HepG2 (cell line): ENCODE measurements around the gene ZCCHC8. TPM values are rescaled to one million over a fixed set of nuclear protein-coding genes. Genes with fewer than 3 reads are reported as not detected.

ENCODE experiments used
- GATA4 ChIP-seq: sonication (generic); IDR thresholded peaks from 2 replicates; pipeline ENCODE4 v1.6.1; 2016; ENCODE audit warnings: antibody characterized with exemption, low read depth, borderline replicate concordance
- HCFC1 ChIP-seq: fragments of 150-350 bp; IDR thresholded peaks from 2 replicates; pipeline ENCODE4 v1.6.1; 2014; ENCODE audit warnings: low read depth, low read length
- MXD4 ChIP-seq: IDR thresholded peaks from 2 replicates; pipeline ENCODE4 v1.6.1; 2016; ENCODE audit warnings: mild to moderate bottlenecking, missing biosample characterization, missing genetic modification reagents
- PCBP2 ChIP-seq: fragments of 200-400 bp; formaldehyde crosslinking; optimal IDR thresholded peaks from 2 replicates; pipeline ENCODE3; 2018; ENCODE audit warnings: low read length, low read depth; ENCODE audit not compliant: poor library complexity, severe bottlenecking
- POLR2A ChIP-seq, 2 experiments: IDR thresholded peaks; 2 replicates each; pipeline ENCODE4 v1.6.1; 2011; ENCODE audit warnings: low read depth in 2 of 2, low read length in 2 of 2, mild to moderate bottlenecking in 1 of 2, moderate library complexity in 1 of 2; ENCODE audit not compliant: insufficient read depth in 1 of 2
- POLR2AphosphoS2 ChIP-seq: IDR thresholded peaks from 2 replicates; pipeline ENCODE4 v1.6.1; 2011; ENCODE audit warnings: low read depth, low read length, improper control_type of control experiment
- POLR2G ChIP-seq: fragments of 200-400 bp; formaldehyde crosslinking; IDR thresholded peaks from 2 replicates; pipeline ENCODE4 v1.6.1; 2018; ENCODE audit warnings: mild to moderate bottlenecking, low read depth, low read length, moderate library complexity
- SNAI1 ChIP-seq: sonication (generic); formaldehyde crosslinking; IDR thresholded peaks from 2 replicates; pipeline ENCODE4 v1.5.0; 2020; ENCODE audit warnings: mild to moderate bottlenecking, missing genetic modification reagents, borderline replicate concordance
- SPEN ChIP-seq: sonication (generic); formaldehyde crosslinking; IDR thresholded peaks from 2 replicates; pipeline ENCODE4 v1.5.1; 2020; ENCODE audit warnings: low read depth, mild to moderate bottlenecking, missing genetic modification reagents
- TMF1 ChIP-seq: sonication (generic); formaldehyde crosslinking; IDR thresholded peaks from 2 replicates; pipeline ENCODE4 v1.8.1; 2022; ENCODE audit warnings: low read depth, missing genetic modification reagents
- ZNF121 ChIP-seq: sonication (generic); formaldehyde crosslinking; IDR thresholded peaks from 2 replicates; pipeline ENCODE4 v1.5.0; 2020; ENCODE audit warnings: mild to moderate bottlenecking, missing genetic modification reagents
- ZNF234 ChIP-seq: sonication (generic); formaldehyde crosslinking; conservative IDR thresholded peaks from 2 replicates; pipeline ENCODE4 v1.5.1; 2020; ENCODE audit warnings: mild to moderate bottlenecking, missing genetic modification reagents
- ZNF263 ChIP-seq: sonication (generic); formaldehyde crosslinking; IDR thresholded peaks from 2 replicates; pipeline ENCODE4 v1.4.0; 2020; ENCODE audit warnings: missing genetic modification reagents
- ZNF7 ChIP-seq: IDR thresholded peaks from 2 replicates; pipeline ENCODE4 v1.6.1; 2016; ENCODE audit warnings: missing biosample characterization, missing genetic modification reagents
- polyA plus RNA-seq, 8 experiments: library from polyadenylated mRNA; depleted of rRNA in 3 of 8; stranded (reverse) in 7 of 8; unstranded in 1 of 8; fragments of >200 nt; fragmentation: Illumina TruSeq in 4 of 8; extraction: Trizol in 4 of 8; gene quantifications; 2 replicates each; pipeline versions ENCODE4 v1.2.1 to v1.2.3, GENCODE V29; 2011 to 2016; ENCODE audit warnings: low read depth in 4 of 8, missing spikeins in 1 of 8, mixed read lengths in 1 of 8; ENCODE audit not compliant: insufficient read depth in 1 of 8
- total RNA-seq, 5 experiments: library from RNA; depleted of rRNA; stranded (reverse); fragments of >200 nt; fragmentation: Illumina TruSeq; extraction: Trizol; gene quantifications; 2 replicates each; pipeline ENCODE4 v1.2.3, GENCODE V29; 2016; ENCODE audit warnings: low read depth in 1 of 5
- TF ChIP-seq, protein P1 (sequence below): sonication (generic); formaldehyde crosslinking; IDR thresholded peaks from 2 replicates; pipeline ENCODE4 v1.4.0; 2020; ENCODE audit warnings: missing genetic modification reagents
- TF ChIP-seq, protein P2 (sequence below): IDR thresholded peaks from 2 replicates; pipeline ENCODE4 v1.6.1; 2016; ENCODE audit warnings: low read depth, borderline replicate concordance
- TF ChIP-seq, protein P3 (sequence below): sonication (generic); formaldehyde crosslinking; IDR thresholded peaks from 2 replicates; pipeline ENCODE4 v1.4.0; 2020; ENCODE audit warnings: missing genetic modification reagents
- TF ChIP-seq, protein P4 (sequence below): sonication (generic); formaldehyde crosslinking; IDR thresholded peaks from 2 replicates; pipeline ENCODE4 v1.8.0; 2022; ENCODE audit warnings: missing genetic modification reagents, mild to moderate bottlenecking, borderline replicate concordance
- TF ChIP-seq, protein P5 (sequence below): sonication (generic); formaldehyde crosslinking; IDR thresholded peaks from 2 replicates; pipeline ENCODE4 v1.9.0; 2022; ENCODE audit warnings: missing genetic modification reagents, mild to moderate bottlenecking, borderline replicate concordance
- TF ChIP-seq, protein P6 (sequence below): fragments of 450-650 bp; IDR thresholded peaks from 2 replicates; pipeline ENCODE4 v1.6.1; 2017
- TF ChIP-seq, protein P7 (sequence below): sonication (generic); formaldehyde crosslinking; IDR thresholded peaks from 2 replicates; pipeline ENCODE4 v1.4.0; 2020; ENCODE audit warnings: mild to moderate bottlenecking, missing genetic modification reagents, borderline replicate concordance

Gene ZCCHC8
- total and polyA plus RNA-seq, 2 of the 13 experiments (the other 11 are each of a cell fraction or from before 2014, with no cell fraction given) = 18.6 to 20.9 TPM

DNA sequence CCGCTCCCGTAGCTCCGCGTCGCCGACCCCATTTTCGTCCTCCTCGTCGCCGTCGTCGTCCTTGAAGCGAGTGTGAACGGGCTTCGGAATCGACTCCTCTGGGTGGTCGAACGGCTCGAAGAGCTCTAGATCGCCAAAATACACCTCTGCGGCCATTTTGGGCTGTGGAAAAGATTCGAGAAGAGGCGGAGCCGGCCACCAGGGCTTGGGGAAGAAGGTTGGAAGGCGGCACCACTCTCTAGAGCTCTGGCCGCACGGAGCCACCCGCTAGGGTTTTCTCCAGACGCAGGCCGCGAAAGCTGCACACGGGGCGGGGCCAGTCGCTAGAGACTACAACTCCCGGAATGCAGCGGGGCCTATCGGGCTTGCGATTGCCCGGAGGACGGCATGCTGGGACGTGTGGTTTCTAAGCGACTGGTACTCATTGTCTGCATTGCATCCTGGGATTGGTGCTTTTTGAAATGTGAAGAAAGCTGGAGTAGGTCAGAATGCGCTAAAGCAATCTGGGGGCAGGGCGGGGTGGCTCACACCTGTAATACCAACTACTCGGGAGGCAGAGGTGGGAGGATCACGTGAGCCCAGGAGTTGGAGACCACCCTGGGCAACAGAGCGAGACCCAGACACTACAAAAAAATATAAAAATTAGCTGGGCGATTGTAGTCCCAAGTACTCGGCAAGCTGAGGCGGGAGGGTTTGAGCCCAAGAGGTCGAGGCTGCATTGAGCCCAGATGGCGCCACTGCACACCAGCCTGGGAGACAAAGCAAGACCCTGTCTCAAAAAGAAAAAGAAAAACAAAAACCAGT, at the start of gene ZCCHC8 (continued):
- TF ChIP-seq HCFC1 (peak; percentile 96), POLR2A (IDR thresholded peaks at IDR 0.05; ENCODE audit: insufficient read depth in 1 of 2, low read depth in 2 of 2, low read length in 2 of 2) (peak; percentile 78 to 92), POLR2AphosphoS2 (no peak), SPEN (CRISPR knock-in tag) (peak; percentile 13; the same call in 1 of the 2 replicates), GATA4 (peak; percentile 39; the same call in 1 of the 2 replicates), ZNF263 (CRISPR knock-in tag) (0 out of 2 replicates have a peak, but pooled peaks have one; percentile 7), ZNF7 (no peak), ZNF121 (CRISPR knock-in tag) (no peak), PCBP2 (no peak), ZNF234 (no peak), POLR2G (peak; percentile 97), MXD4 (CRISPR knock-in tag) (no peak; the same call in 1 of the 2 replicates), SNAI1 (CRISPR knock-in tag) (no peak), TMF1 (CRISPR knock-in tag) (peak; percentile 85; the same call in 1 of the 2 replicates)
- TF ChIP-seq, protein P1, sequence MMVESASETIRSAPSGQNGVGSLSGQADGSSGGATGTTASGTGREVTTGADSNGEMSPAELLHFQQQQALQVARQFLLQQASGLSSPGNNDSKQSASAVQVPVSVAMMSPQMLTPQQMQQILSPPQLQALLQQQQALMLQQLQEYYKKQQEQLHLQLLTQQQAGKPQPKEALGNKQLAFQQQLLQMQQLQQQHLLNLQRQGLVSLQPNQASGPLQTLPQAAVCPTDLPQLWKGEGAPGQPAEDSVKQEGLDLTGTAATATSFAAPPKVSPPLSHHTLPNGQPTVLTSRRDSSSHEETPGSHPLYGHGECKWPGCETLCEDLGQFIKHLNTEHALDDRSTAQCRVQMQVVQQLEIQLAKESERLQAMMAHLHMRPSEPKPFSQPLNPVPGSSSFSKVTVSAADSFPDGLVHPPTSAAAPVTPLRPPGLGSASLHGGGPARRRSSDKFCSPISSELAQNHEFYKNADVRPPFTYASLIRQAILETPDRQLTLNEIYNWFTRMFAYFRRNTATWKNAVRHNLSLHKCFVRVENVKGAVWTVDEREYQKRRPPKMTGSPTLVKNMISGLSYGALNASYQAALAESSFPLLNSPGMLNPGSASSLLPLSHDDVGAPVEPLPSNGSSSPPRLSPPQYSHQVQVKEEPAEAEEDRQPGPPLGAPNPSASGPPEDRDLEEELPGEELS = 0 out of 2 replicates have a peak, but pooled peaks have one; percentile 43
- TF ChIP-seq, protein P2, sequence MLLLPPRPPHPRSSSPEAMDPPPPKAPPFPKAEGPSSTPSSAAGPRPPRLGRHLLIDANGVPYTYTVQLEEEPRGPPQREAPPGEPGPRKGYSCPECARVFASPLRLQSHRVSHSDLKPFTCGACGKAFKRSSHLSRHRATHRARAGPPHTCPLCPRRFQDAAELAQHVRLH (CRISPR knock-in tag) = peak; percentile 12; the same call in 1 of the 2 replicates
- TF ChIP-seq, protein P3, sequence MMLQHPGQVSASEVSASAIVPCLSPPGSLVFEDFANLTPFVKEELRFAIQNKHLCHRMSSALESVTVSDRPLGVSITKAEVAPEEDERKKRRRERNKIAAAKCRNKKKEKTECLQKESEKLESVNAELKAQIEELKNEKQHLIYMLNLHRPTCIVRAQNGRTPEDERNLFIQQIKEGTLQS (CRISPR knock-in tag) = no peak
- TF ChIP-seq, protein P4, sequence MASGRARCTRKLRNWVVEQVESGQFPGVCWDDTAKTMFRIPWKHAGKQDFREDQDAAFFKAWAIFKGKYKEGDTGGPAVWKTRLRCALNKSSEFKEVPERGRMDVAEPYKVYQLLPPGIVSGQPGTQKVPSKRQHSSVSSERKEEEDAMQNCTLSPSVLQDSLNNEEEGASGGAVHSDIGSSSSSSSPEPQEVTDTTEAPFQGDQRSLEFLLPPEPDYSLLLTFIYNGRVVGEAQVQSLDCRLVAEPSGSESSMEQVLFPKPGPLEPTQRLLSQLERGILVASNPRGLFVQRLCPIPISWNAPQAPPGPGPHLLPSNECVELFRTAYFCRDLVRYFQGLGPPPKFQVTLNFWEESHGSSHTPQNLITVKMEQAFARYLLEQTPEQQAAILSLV (CRISPR knock-in tag) = no peak
- TF ChIP-seq, protein P5, sequence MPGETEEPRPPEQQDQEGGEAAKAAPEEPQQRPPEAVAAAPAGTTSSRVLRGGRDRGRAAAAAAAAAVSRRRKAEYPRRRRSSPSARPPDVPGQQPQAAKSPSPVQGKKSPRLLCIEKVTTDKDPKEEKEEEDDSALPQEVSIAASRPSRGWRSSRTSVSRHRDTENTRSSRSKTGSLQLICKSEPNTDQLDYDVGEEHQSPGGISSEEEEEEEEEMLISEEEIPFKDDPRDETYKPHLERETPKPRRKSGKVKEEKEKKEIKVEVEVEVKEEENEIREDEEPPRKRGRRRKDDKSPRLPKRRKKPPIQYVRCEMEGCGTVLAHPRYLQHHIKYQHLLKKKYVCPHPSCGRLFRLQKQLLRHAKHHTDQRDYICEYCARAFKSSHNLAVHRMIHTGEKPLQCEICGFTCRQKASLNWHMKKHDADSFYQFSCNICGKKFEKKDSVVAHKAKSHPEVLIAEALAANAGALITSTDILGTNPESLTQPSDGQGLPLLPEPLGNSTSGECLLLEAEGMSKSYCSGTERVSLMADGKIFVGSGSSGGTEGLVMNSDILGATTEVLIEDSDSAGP = peak; percentile 88; the same call in 1 of the 2 replicates
- TF ChIP-seq, protein P6, sequence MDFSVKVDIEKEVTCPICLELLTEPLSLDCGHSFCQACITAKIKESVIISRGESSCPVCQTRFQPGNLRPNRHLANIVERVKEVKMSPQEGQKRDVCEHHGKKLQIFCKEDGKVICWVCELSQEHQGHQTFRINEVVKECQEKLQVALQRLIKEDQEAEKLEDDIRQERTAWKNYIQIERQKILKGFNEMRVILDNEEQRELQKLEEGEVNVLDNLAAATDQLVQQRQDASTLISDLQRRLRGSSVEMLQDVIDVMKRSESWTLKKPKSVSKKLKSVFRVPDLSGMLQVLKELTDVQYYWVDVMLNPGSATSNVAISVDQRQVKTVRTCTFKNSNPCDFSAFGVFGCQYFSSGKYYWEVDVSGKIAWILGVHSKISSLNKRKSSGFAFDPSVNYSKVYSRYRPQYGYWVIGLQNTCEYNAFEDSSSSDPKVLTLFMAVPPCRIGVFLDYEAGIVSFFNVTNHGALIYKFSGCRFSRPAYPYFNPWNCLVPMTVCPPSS = no peak
- TF ChIP-seq, protein P7, sequence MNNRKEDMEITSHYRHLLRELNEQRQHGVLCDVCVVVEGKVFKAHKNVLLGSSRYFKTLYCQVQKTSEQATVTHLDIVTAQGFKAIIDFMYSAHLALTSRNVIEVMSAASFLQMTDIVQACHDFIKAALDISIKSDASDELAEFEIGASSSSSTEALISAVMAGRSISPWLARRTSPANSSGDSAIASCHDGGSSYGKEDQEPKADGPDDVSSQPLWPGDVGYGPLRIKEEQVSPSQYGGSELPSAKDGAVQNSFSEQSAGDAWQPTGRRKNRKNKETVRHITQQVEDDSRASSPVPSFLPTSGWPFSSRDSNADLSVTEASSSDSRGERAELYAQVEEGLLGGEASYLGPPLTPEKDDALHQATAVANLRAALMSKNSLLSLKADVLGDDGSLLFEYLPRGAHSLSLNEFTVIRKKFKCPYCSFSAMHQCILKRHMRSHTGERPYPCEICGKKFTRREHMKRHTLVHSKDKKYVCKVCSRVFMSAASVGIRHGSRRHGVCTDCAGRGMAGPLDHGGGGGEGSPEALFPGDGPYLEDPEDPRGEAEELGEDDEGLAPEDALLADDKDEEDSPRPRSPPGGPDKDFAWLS (CRISPR knock-in tag) = no peak
